Measurements from ENCODE around the gene FREY1.

FREY1 gene

GRCh38 chr11:45858751-45859398, 48.2 kb downstream of the FREY1 start:
- TF ChIP-seq, protein P1, sequence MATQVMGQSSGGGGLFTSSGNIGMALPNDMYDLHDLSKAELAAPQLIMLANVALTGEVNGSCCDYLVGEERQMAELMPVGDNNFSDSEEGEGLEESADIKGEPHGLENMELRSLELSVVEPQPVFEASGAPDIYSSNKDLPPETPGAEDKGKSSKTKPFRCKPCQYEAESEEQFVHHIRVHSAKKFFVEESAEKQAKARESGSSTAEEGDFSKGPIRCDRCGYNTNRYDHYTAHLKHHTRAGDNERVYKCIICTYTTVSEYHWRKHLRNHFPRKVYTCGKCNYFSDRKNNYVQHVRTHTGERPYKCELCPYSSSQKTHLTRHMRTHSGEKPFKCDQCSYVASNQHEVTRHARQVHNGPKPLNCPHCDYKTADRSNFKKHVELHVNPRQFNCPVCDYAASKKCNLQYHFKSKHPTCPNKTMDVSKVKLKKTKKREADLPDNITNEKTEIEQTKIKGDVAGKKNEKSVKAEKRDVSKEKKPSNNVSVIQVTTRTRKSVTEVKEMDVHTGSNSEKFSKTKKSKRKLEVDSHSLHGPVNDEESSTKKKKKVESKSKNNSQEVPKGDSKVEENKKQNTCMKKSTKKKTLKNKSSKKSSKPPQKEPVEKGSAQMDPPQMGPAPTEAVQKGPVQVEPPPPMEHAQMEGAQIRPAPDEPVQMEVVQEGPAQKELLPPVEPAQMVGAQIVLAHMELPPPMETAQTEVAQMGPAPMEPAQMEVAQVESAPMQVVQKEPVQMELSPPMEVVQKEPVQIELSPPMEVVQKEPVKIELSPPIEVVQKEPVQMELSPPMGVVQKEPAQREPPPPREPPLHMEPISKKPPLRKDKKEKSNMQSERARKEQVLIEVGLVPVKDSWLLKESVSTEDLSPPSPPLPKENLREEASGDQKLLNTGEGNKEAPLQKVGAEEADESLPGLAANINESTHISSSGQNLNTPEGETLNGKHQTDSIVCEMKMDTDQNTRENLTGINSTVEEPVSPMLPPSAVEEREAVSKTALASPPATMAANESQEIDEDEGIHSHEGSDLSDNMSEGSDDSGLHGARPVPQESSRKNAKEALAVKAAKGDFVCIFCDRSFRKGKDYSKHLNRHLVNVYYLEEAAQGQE (IDR thresholded peaks at IDR 0.05; ENCODE audit: insufficient read depth in 1 of 2, low read depth in 2 of 2, low read length in 2 of 2) = no peak
- no peak for TF ChIP-seq TAF1 (IDR thresholded peaks at IDR 0.05; ENCODE audit: borderline replicate concordance, insufficient read depth, low read length)
- TF ChIP-seq SIN3A (IDR thresholded peaks at IDR 0.05; ENCODE audit: borderline replicate concordance, insufficient read depth, low read length) = no peak
- TF ChIP-seq POLR2AphosphoS5 (IDR thresholded peaks at IDR 0.05; ENCODE audit: low read depth, low read length) = no peak
- no peak for TF ChIP-seq FOXP2 (optimal IDR thresholded peaks at IDR 0.05; ENCODE audit: borderline replicate concordance, extremely low read depth, extremely low read length, insufficient read depth)

GRCh38 chr11:45857961-45858474, 49.1 kb downstream of the FREY1 start:
- TF ChIP-seq FOXP2 (optimal IDR thresholded peaks at IDR 0.05; ENCODE audit: borderline replicate concordance, extremely low read depth, extremely low read length, insufficient read depth) (no peak), SIN3A (IDR thresholded peaks at IDR 0.05; ENCODE audit: borderline replicate concordance, insufficient read depth, low read length) (peak; percentile 78; the same call in 1 of the 2 replicates), POLR2AphosphoS5 (IDR thresholded peaks at IDR 0.05; ENCODE audit: low read depth, low read length) (0 out of 2 replicates have a peak, but pooled peaks have one; percentile 30)
- TF ChIP-seq, protein P1 (IDR thresholded peaks at IDR 0.05; ENCODE audit: insufficient read depth in 1 of 2, low read depth in 2 of 2, low read length in 2 of 2) = peak in 1 of 2 experiments; percentile 61; a peak in 2 of 4 replicates
